Astrocyte of the spinal cord (primary cell): ENCODE results near the gene SLC13A3.

Experiments used
- DNase-seq: peaks from one replicate; pipeline ENCODE4 v3.0.0; 2011; ENCODE audit warnings: low read depth, low spot score
- H3K4me3 ChIP-seq: 2 replicates; pipeline ENCODE4 v1.5.1; 2011; ENCODE audit warnings: low read depth, mild to moderate bottlenecking, low read length, moderate library complexity
- CTCF ChIP-seq: IDR thresholded peaks from 2 replicates; pipeline ENCODE4 v1.5.1; 2012; ENCODE audit warnings: low read depth, mild to moderate bottlenecking, low read length, inconsistent platforms
- in situ Hi-C: cut with HindIII; loops from 2 replicates; pipeline ENCODE4 v1.10.0; 2017; ENCODE audit warnings: low sequenced_read_pairs

The SLC13A3 gene

DNA sequence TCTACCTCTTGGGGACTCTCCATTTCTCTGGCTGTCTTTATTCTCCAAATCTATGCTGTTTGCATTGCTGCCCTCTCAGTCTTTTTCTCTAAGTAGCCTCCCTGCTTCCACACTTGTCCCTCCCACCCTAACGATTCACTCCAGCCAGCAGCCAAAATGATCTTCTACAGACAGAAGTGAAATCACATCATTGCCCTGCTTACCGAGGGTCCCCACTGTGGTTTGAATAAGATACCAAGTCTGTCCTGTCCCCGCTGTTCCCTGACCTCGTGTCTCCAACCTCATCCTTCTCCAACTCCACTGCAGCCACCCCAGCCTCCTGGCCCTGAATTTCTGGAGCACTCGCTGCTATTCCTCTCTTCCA, 89.3 kb downstream of the SLC13A3 start:
- DNase-seq: no peak
- no peak overlapping the region for H3K4me3 ChIP-seq
- in situ Hi-C loops: no loop called here
- TF ChIP-seq CTCF: no peak

- H3K4me3 ChIP-seq: no peak overlapping the region
- in situ Hi-C loops: no loop called here
- TF ChIP-seq CTCF: no peak
- DNase-seq: no peak
These were observed 91.4 kb downstream of the SLC13A3 start for GRCh38 chr20:46559685-46560440.

- TF ChIP-seq CTCF: no peak
- no peak overlapping the region for H3K4me3 ChIP-seq
- no peak for DNase-seq
- in situ Hi-C loops: no loop called here
These were observed 92.3 kb downstream of the SLC13A3 start for GRCh38 chr20:46559001-46559400.

DNA sequence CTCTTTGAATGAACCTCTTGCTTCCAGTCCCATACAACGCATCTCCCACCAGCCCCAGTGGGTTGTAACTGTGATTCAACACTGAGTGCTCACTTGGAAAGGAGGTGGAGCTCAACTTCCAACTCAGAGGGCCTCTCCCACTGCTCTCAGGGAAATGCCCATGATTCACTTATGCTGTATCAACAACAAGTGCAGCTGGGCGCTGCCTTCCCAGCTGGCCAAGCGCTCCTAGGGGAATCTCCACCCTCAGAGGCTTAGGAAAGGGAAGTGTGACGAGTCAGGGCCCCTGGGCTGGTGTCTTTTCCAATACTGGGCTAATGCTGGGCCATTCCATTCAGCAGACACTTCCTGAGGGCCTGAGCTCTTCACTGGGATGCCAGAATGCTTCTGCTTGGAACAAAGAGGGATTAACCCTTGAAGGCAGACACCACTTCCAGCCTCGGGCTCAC, 92.7 kb downstream of the SLC13A3 start:
- peak; percentile 69 for DNase-seq
- H3K4me3 ChIP-seq: no peak overlapping the region
- in situ Hi-C loops: no loop called here
- TF ChIP-seq CTCF: no peak

DNA sequence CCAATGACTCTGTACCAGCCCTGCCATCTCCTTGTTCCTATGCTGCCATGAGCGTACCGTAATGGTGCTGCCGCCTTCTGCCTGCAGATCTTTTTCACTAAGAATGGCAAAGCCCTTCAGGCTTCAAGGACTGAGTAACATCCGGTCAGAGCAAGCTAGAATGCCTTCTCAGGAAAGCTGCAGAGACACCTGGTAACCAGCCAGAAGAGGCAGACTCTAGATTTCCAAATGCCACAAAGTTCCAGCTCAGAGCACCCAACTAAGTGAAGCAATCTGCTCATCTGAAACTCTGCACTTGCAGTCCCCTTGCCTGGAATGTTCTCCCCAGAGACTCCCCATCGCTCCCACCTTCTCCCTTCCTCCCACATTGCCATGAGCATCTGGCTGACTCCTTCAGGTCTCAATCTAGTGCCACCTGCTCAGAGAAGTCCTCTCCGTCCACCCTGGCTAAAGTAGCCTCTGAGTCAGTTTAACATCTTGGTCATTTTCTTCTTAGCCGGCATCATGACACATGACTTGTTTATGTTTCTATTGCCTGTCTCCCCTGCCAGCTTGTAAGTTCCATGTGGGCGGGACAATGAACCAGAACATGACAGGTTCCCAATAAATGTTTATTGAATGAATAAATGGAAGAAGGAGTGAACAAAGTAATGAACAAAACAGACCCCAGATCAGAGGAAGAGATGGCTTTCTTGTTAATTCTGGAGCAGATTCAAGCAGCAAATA, 93.9 kb downstream of the SLC13A3 start:
- in situ Hi-C loops: no loop called here
- TF ChIP-seq CTCF: no peak

GRCh38 chr20:46555370-46555956, 95.8 kb downstream of the SLC13A3 start:
- TF ChIP-seq CTCF: no peak
- no peak for DNase-seq
- in situ Hi-C loops: no loop called here
- H3K4me3 ChIP-seq: no peak overlapping the region

More for the DNA sequence above, 93.9 kb downstream of the SLC13A3 start:
- H3K4me3 ChIP-seq: no peak overlapping the region
- DNase-seq: no peak
